Body of pancreas (tissue), 4 donors: ENCODE measurements around the gene LRSAM1.

ENCODE experiments used
- CTCF ChIP-seq, 7 experiments: fragments of 450-650 bp in 4 of 7; fragments of 200-600 bp in 3 of 7; sonication (generic) in 3 of 7; IDR thresholded peaks; one replicate each; pipeline ENCODE4 v1.5.1; 2016 to 2019; ENCODE audit warnings: antibody characterized with exemption in 7 of 7
- POLR2A ChIP-seq, 3 donors: fragments of 450-650 bp; IDR thresholded peaks; one replicate each; pipeline ENCODE4 v1.6.1; 2016; ENCODE audit warnings: antibody characterized with exemption in 3 of 3, mild to moderate bottlenecking in 2 of 3

- no peak for TF ChIP-seq POLR2A (IDR thresholded peaks at IDR 0.05)
- TF ChIP-seq CTCF (IDR thresholded peaks at IDR 0.05) = no peak
These were observed 85.2 kb downstream of the LRSAM1 start for GRCh38 chr9:127536499-127536898.
